ENCODE measurements around the gene GPC1. TPM values are rescaled to one million over a fixed set of nuclear protein-coding genes. Genes with fewer than 3 reads are reported as not detected.
"Not testable (repeated sequence)": the region's sequence is repeated elsewhere in the genome, so short reads cannot be mapped to it uniquely, and the experiment has no call there.

The GPC1 gene
- 14.2 and 65.0 TPM in 2 replicates for total RNA-seq (ENCODE audit: low replicate concordance)

GRCh38 chr2:240435457-240435947, at the start of gene GPC1:
TSS of gene GPC1 (plus strand) at chr2:240435663. CDS start at chr2:240435919, 256 bp downstream.
- no peaks in the 10 kb centered on the region for H3K9me3 Mint-ChIP-seq
- H3K36me3 Mint-ChIP-seq, result no peaks in the 10 kb centered on the region
- peak; percentile 94 for DNase-seq (ENCODE audit: low spot score)
- Histone ChIP-seq H3F3A (ENCODE audit: low read depth) (no peaks in the 10 kb centered on the region), H3K4me1 (peaks cover 9% of the 10 kb centered on the region), H3K79me2 (ENCODE audit: low read depth) (peaks cover 46% of the 10 kb centered on the region), H3K9ac (peak within 1 kb of the TSS; percentile 81), H3K36me3 (no peaks in the 10 kb centered on the region), H3K4me2 (peak within 1 kb of the TSS; percentile 100), H3K4me3 (peak within 1 kb of the TSS; percentile 97), H3K9me3 (ENCODE audit: low read depth) (no peaks in the 10 kb centered on the region), H3K27me3 (peaks cover 17% of the 10 kb centered on the region), H4K20me1 (ENCODE audit: low read depth) (peaks cover 39% of the 10 kb centered on the region), H2AFZ (replicated peaks) (peak within 1 kb of the TSS; percentile 93), H3K27ac (no peak within 1 kb of the TSS)
- H3K4me1 Mint-ChIP-seq, result peaks cover 17% of the 10 kb centered on the region
- TF ChIP-seq EZH2 (IDR thresholded peaks at IDR 0.05), result no peak
- no peak for TF ChIP-seq EZH2phosphoT487 (IDR thresholded peaks at IDR 0.05)
- TF ChIP-seq CTCF (IDR thresholded peaks at IDR 0.05), result no peak
- peaks cover 3% of the 10 kb centered on the region for H3K27me3 Mint-ChIP-seq (ENCODE audit: insufficient read depth, low read depth)
- H3K27ac Mint-ChIP-seq, result peak within 1 kb of the TSS; percentile 78
- H3K4me3 Mint-ChIP-seq, result peak within 1 kb of the TSS; percentile 88

DNA sequence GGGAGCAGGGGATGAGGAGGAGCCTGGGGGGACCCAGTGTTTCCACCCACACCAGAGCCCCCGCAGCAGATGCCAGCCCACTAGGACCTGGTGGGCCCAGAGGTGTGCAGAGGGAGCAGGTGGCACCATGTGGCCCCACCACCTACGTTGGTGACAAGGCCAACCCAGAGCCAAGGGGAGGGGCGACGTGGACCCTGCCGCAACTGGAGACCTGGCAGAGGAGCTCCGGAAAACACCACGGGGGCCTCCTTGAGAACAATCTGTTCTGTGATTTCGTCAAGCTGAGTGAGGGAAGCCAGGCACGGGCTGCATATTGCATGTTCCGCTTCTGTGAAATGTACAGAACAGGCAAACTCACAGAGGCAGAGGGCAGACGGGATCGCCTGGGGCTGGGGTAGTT, 49.1 kb upstream of the GPC1 start:
- no peaks in the 10 kb centered on the region for H3K36me3 Mint-ChIP-seq
- Histone ChIP-seq H3K9ac (no peak overlapping the region), H3K27ac (no peak overlapping the region), H3K4me2 (no peak overlapping the region), H3K4me1 (no peaks in the 10 kb centered on the region), H3K4me3 (no peak overlapping the region), H3K36me3 (no peaks in the 10 kb centered on the region), H3K27me3 (no peaks in the 10 kb centered on the region), H2AFZ (replicated peaks) (no peak overlapping the region), H3K79me2 (ENCODE audit: low read depth) (no peaks in the 10 kb centered on the region), H3K9me3 (ENCODE audit: low read depth) (no peaks in the 10 kb centered on the region), H3F3A (ENCODE audit: low read depth) (no peaks in the 10 kb centered on the region), H4K20me1 (ENCODE audit: low read depth) (no peaks in the 10 kb centered on the region)
- peaks cover 2% of the 10 kb centered on the region for H3K9me3 Mint-ChIP-seq
- H3K27me3 Mint-ChIP-seq (ENCODE audit: insufficient read depth, low read depth), result peaks cover 5% of the 10 kb centered on the region
- TF ChIP-seq EZH2phosphoT487 (IDR thresholded peaks at IDR 0.05) (no peak), CTCF (IDR thresholded peaks at IDR 0.05) (no peak), EZH2 (IDR thresholded peaks at IDR 0.05) (no peak)
- no peak overlapping the region for H3K4me3 Mint-ChIP-seq
- peaks cover 6% of the 10 kb centered on the region for H3K4me1 Mint-ChIP-seq
- DNase-seq (ENCODE audit: low spot score), result no peak
- no peak overlapping the region for H3K27ac Mint-ChIP-seq

GRCh38 chr2:240386743-240387142, 48.7 kb upstream of the GPC1 start:
- not testable (repeated sequence) for H3K27me3 Mint-ChIP-seq (ENCODE audit: insufficient read depth, low read depth); H4K20me1 ChIP-seq (ENCODE audit: low read depth); H3K9ac ChIP-seq; H3K9me3 ChIP-seq (ENCODE audit: low read depth); DNase-seq (ENCODE audit: low spot score); H2AFZ ChIP-seq (replicated peaks); H3K4me3 Mint-ChIP-seq; H3K79me2 ChIP-seq (ENCODE audit: low read depth); H3K27ac ChIP-seq; H3K27ac Mint-ChIP-seq; H3K4me1 ChIP-seq; H3F3A ChIP-seq (ENCODE audit: low read depth); H3K4me2 ChIP-seq; H3K4me1 Mint-ChIP-seq; H3K36me3 ChIP-seq; H3K27me3 ChIP-seq; H3K36me3 Mint-ChIP-seq; H3K4me3 ChIP-seq; H3K9me3 Mint-ChIP-seq

- H3K4me1 Mint-ChIP-seq, result peaks cover 6% of the 10 kb centered on the region
- no peak overlapping the region for H3K9ac ChIP-seq
- peaks cover 2% of the 10 kb centered on the region for H3K9me3 Mint-ChIP-seq
- H3K4me2 ChIP-seq, result no peak overlapping the region
- H3F3A ChIP-seq (ENCODE audit: low read depth), result no peaks in the 10 kb centered on the region
- no peak overlapping the region for H3K4me3 Mint-ChIP-seq
- H3K4me1 ChIP-seq, result no peaks in the 10 kb centered on the region
- TF ChIP-seq EZH2phosphoT487 (IDR thresholded peaks at IDR 0.05) (no peak), CTCF (IDR thresholded peaks at IDR 0.05) (no peak), EZH2 (IDR thresholded peaks at IDR 0.05) (no peak)
- no peaks in the 10 kb centered on the region for H3K27me3 ChIP-seq
- H3K27ac Mint-ChIP-seq, result no peak overlapping the region
- H3K36me3 ChIP-seq, result no peaks in the 10 kb centered on the region
- H3K79me2 ChIP-seq (ENCODE audit: low read depth), result no peaks in the 10 kb centered on the region
- H3K9me3 ChIP-seq (ENCODE audit: low read depth), result no peaks in the 10 kb centered on the region
- peaks cover 5% of the 10 kb centered on the region for H3K27me3 Mint-ChIP-seq (ENCODE audit: insufficient read depth, low read depth)
- no peak overlapping the region for H3K27ac ChIP-seq
- DNase-seq (ENCODE audit: low spot score), result no peak
- no peaks in the 10 kb centered on the region for H4K20me1 ChIP-seq (ENCODE audit: low read depth)
- H3K4me3 ChIP-seq, result no peak overlapping the region
- no peak overlapping the region for H2AFZ ChIP-seq (replicated peaks)
- no peaks in the 10 kb centered on the region for H3K36me3 Mint-ChIP-seq
Measured at GRCh38 chr2:240387325-240387668, 48.2 kb upstream of the GPC1 start.

All from neural progenitor cell (in vitro differentiated cells).